IMR-90 (cell line): ENCODE measurements around the gene IFNGR1. TPM values are rescaled to one million over a fixed set of nuclear protein-coding genes. Genes with fewer than 3 reads are reported as not detected.

Experiments used
- ATAC-seq: fragments of 200-7000 bp; cut with Tn5 transposase; 2 replicates; pipeline ENCODE4 v1.9.1; 2020; ENCODE audit warnings: low read depth, mild to moderate bottlenecking, moderate library complexity
- BruUV-seq: library from RNA; stranded (reverse); fragments of 400-500 nt; replicated peaks from 2 replicates; lab custom pipeline; 2021; lab: Mats Ljungman, UMichigan
- CTCF ChIA-PET: fragments of 300-600 bp; formaldehyde crosslinking; extraction: SDS; loops from one replicate; lab custom pipeline; 2021; ENCODE audit warnings: antibody characterized with exemption; lab: Yijun Ruan, JAX
- POLR2A ChIA-PET: fragments of 300-600 bp; sonication (Branson Sonifier 250); formaldehyde crosslinking; loops from one replicate; lab custom pipeline; 2022; ENCODE audit warnings: antibody characterized with exemption; ENCODE audit not compliant: unreplicated experiment; lab: Charles Lee
- DNase-seq: peaks from one replicate; pipeline ENCODE4 v3.0.0; 2013
- H2AFZ ChIP-seq: replicated peaks from 2 replicates; pipeline ENCODE3; 2013; ENCODE audit warnings: low read length, mild to moderate bottlenecking; ENCODE audit not compliant: poor library complexity
- H2AK5ac ChIP-seq: 2 replicates; pipeline ENCODE4 v1.6.1; 2013; ENCODE audit warnings: low read depth, low read length, inconsistent platforms
- H2AK9ac ChIP-seq: replicated peaks from 2 replicates; pipeline ENCODE3; 2013; ENCODE audit warnings: mild to moderate bottlenecking, low read depth, low read length, moderate library complexity; ENCODE audit not compliant: poor library complexity
- H2BK120ac ChIP-seq: 2 replicates; pipeline ENCODE4 v1.6.1; 2013; ENCODE audit warnings: low read depth, low read length, inconsistent platforms
- H2BK15ac ChIP-seq: 3 replicates; pipeline ENCODE4 v1.6.1; 2013; ENCODE audit warnings: low read depth, low read length, inconsistent platforms
- H2BK20ac ChIP-seq: 2 replicates; pipeline ENCODE4 v1.6.1; 2013; ENCODE audit warnings: low read depth, mild to moderate bottlenecking, inconsistent platforms, low read length, moderate library complexity
- H2BK5ac ChIP-seq: 2 replicates; pipeline ENCODE4 v1.6.1; 2013; ENCODE audit warnings: mild to moderate bottlenecking, low read depth, low read length, inconsistent platforms; ENCODE audit not compliant: poor library complexity, severe bottlenecking
- H3K14ac ChIP-seq: replicated peaks from 2 replicates; pipeline ENCODE4 v1.6.1; 2013; ENCODE audit warnings: low read depth, low read length, inconsistent platforms
- H3K18ac ChIP-seq: 2 replicates; pipeline ENCODE4 v1.6.1; 2013; ENCODE audit warnings: low read depth, low read length, control low read depth
- H3K23ac ChIP-seq: 2 replicates; pipeline ENCODE4 v1.6.1; 2013; ENCODE audit warnings: low read depth, low read length, inconsistent platforms
- H3K27ac ChIP-seq: 2 replicates; pipeline ENCODE4 v1.5.1; 2013; ENCODE audit warnings: mild to moderate bottlenecking, control low read depth, low read length; ENCODE audit not compliant: insufficient read depth
- H3K27me3 ChIP-seq: 2 replicates; pipeline ENCODE4 v1.6.1; 2013; ENCODE audit warnings: low read length; ENCODE audit not compliant: control insufficient read depth, insufficient read depth
- H3K36me3 ChIP-seq: 2 replicates; pipeline ENCODE4 v1.6.1; 2013; ENCODE audit warnings: low read length, mixed read lengths; ENCODE audit not compliant: control insufficient read depth, insufficient read depth
- H3K4ac ChIP-seq: 2 replicates; pipeline ENCODE4 v1.6.1; 2013; ENCODE audit warnings: low read depth, low read length, inconsistent platforms
- H3K4me1 ChIP-seq: 2 replicates; pipeline ENCODE4 v1.6.1; 2013; ENCODE audit warnings: low read length, mixed read lengths; ENCODE audit not compliant: control insufficient read depth, insufficient read depth
- H3K4me2 ChIP-seq: 2 replicates; pipeline ENCODE4 v1.6.1; 2013; ENCODE audit warnings: low read depth, mild to moderate bottlenecking, control low read depth, low read length, moderate library complexity
- H3K4me3 ChIP-seq: 2 replicates; pipeline ENCODE4 v1.5.1; 2013; ENCODE audit warnings: low read depth, mild to moderate bottlenecking, control low read depth, low read length, moderate library complexity; ENCODE audit not compliant: insufficient read depth
- H3K56ac ChIP-seq: 2 replicates; pipeline ENCODE4 v1.6.1; 2013; ENCODE audit warnings: low read length, inconsistent platforms; ENCODE audit not compliant: insufficient read depth; ENCODE audit errors: extremely low read depth
- H3K79me1 ChIP-seq, 2 experiments: 2 replicates each; pipeline ENCODE4 v1.6.1; 2013; ENCODE audit warnings: low read length in 2 of 2, inconsistent platforms in 1 of 2, low read depth in 1 of 2
- H3K9ac ChIP-seq: 2 replicates; pipeline ENCODE4 v1.6.1; 2013; ENCODE audit warnings: low read depth, low read length, control low read depth
- H3K9me1 ChIP-seq: 2 replicates; pipeline ENCODE4 v1.6.1; 2013; ENCODE audit warnings: low read length, inconsistent platforms; ENCODE audit not compliant: insufficient read depth
- H3K9me3 ChIP-seq: 2 replicates; pipeline ENCODE4 v1.6.1; 2013; ENCODE audit warnings: low read length; ENCODE audit not compliant: control insufficient read depth, insufficient read depth
- H4K20me1 ChIP-seq: 2 replicates; pipeline ENCODE4 v1.6.1; 2013; ENCODE audit warnings: low read length, inconsistent platforms; ENCODE audit not compliant: insufficient read depth
- H4K5ac ChIP-seq: 2 replicates; pipeline ENCODE4 v1.6.1; 2013; ENCODE audit warnings: mild to moderate bottlenecking, low read depth, low read length, control low read depth
- H4K8ac ChIP-seq, 2 experiments: 2 replicates each; pipeline ENCODE4 v1.6.1; 2013; ENCODE audit warnings: low read depth in 2 of 2, low read length in 2 of 2, control low read depth in 1 of 2, inconsistent platforms in 1 of 2
- H4K91ac ChIP-seq: 2 replicates; pipeline ENCODE4 v1.6.1; 2013; ENCODE audit warnings: low read depth, low read length, inconsistent platforms; ENCODE audit not compliant: insufficient read depth
- BHLHE40 ChIP-seq: fragments of 150-350 bp; IDR thresholded peaks from 2 replicates; pipeline ENCODE4 v1.6.1; 2016; ENCODE audit warnings: mild to moderate bottlenecking, low read depth, low read length
- MXI1 ChIP-seq: IDR thresholded peaks from 2 replicates; pipeline ENCODE4 v1.6.1; 2012; ENCODE audit warnings: low read depth, mild to moderate bottlenecking, low read length, moderate library complexity, borderline replicate concordance
- NFE2L2 ChIP-seq: fragments of 150-350 bp; IDR thresholded peaks from 2 replicates; pipeline ENCODE4 v1.6.1; 2016; ENCODE audit warnings: low read depth, mild to moderate bottlenecking, low read length
- RFX5 ChIP-seq: IDR thresholded peaks from 2 replicates; pipeline ENCODE4 v1.8.0; 2012; ENCODE audit warnings: low read depth, mild to moderate bottlenecking, low read length, moderate library complexity
- dilution Hi-C: fragments of 300-500 bp; cut with HindIII; formaldehyde crosslinking; loops from one replicate; pipeline ENCODE4 v1.14.3; 2018; ENCODE audit warnings: low sequenced_read_pairs; ENCODE audit not compliant: unreplicated experiment
- in situ Hi-C: fragments of 300-500 bp; cut with MboI; formaldehyde crosslinking; loops from 3 replicates; pipeline ENCODE4 v1.14.3; 2019; ENCODE audit warnings: low sequenced_read_pairs, inconsistent platforms, mixed read lengths
- intact Hi-C: fragments of 100-400 bp; cut with micrococcal nuclease; formaldehyde crosslinking; loops from 2 replicates; pipeline ENCODE4 v1.10.0; 2022
- polyA plus RNA-seq, 3 experiments: library from polyadenylated mRNA; depleted of rRNA; stranded (reverse); fragments of >200 nt; gene quantifications; 2 replicates each; pipeline ENCODE4 v1.2.3, GENCODE V29; 2012; ENCODE audit warnings: low replicate concordance in 1 of 3
- total RNA-seq: library from RNA; depleted of rRNA; stranded (reverse); fragments of >200 nt; gene quantifications from 2 replicates; pipeline ENCODE4 v1.2.3, GENCODE V29; 2012

IFNGR1 gene
- total and polyA plus RNA-seq, 2 of the 4 experiments (the other 2 are of a cell fraction), result 19.1 to 25.6 TPM

DNA sequence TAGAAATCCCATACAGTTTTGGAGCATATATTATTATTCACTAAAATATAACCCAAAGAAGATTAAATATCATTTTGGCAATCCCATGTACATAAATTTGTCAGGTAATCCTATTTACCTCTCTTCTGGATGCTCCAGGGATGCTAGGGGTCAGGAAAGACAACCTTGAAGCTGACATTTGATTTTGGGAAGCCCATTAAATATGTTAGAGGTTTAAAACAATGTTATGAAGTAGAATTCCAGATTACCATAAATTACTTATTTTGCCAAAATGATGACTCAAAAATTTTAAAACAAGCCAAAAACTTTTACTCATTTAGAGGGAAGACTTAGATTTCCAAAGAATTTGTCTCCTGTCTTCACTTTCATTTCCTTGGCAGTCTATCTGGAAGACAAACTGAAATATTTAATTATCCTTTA is 36.5 kb downstream of the IFNGR1 start:
- ChIA-PET POLR2A (no interaction called here), CTCF (no interaction called here)
- Histone ChIP-seq H2BK15ac (no peak overlapping the region), H3K27me3 (no peaks in the 10 kb centered on the region), H3K56ac (no peak overlapping the region), H2BK5ac (no peak overlapping the region), H3K4me1 (no peaks in the 10 kb centered on the region), H4K20me1 (no peaks in the 10 kb centered on the region), H2AFZ (no peak overlapping the region), H2AK5ac (no peak overlapping the region), H2BK120ac (no peak overlapping the region), H3K14ac (no peak overlapping the region), H3K4me2 (no peak overlapping the region), H3K79me1 (no peaks in the 10 kb centered on the region), H3K4me3 (no peak overlapping the region), H3K18ac (no peak overlapping the region), H3K9me1 (no peaks in the 10 kb centered on the region), H3K23ac (no peak overlapping the region), H2AK9ac (no peak overlapping the region), H4K91ac (no peak overlapping the region), H4K5ac (no peak overlapping the region), H4K8ac (no peak overlapping the region), H3K9ac (no peak overlapping the region), H3K27ac (no peak overlapping the region), H3K36me3 (no peaks in the 10 kb centered on the region), H3K9me3 (peaks cover 21% of the 10 kb centered on the region), H3K4ac (no peak overlapping the region), H2BK20ac (no peak overlapping the region)
- BruUV-seq, result no TSS peak
- ATAC-seq (no peak), DNase-seq (no peak)
- intact Hi-C loops (no loop called here), dilution Hi-C loops (no loop called here), in situ Hi-C loops (no loop called here)
- TF ChIP-seq NFE2L2, result no peak
- no peak for TF ChIP-seq MXI1
- TF ChIP-seq RFX5, result no peak
- no peak for TF ChIP-seq BHLHE40
